Body of pancreas (tissue), 4 donors: ENCODE measurements around the gene NAB1. TPM values are rescaled to one million over a fixed set of nuclear protein-coding genes. Genes with fewer than 3 reads are reported as not detected.

Experiments used
- ATAC-seq: fragments of 150-250 bp; one replicate; pipeline ENCODE4 v1.9.1; 2016
- DNase-seq, 4 donors: peaks; one replicate each; pipeline ENCODE4 v3.0.0-alpha.2; 2019
- H3K27ac ChIP-seq, 4 donors: fragments of 200-600 bp; sonication (generic); 1 replicate in 3 of 4; 2 replicates in 1 of 4; pipeline versions ENCODE4 v1.5.1 to v1.6.1; 2016 to 2019; ENCODE audit warnings: mild to moderate bottlenecking in 1 of 4, mixed read lengths in 1 of 4, moderate library complexity in 1 of 4
- H3K27me3 ChIP-seq, 2 donors: fragments of 200-600 bp; sonication (generic); one replicate each; pipeline ENCODE4 v1.6.0; 2016; ENCODE audit warnings: mild to moderate bottlenecking in 1 of 2
- H3K36me3 ChIP-seq, 2 donors: fragments of 200-600 bp; sonication (generic); replicated peaks in 1 of 2; 2 replicates each; pipeline ENCODE4 v1.5.1; 2016; ENCODE audit warnings: low read depth in 2 of 2; ENCODE audit not compliant: insufficient read depth in 1 of 2
- H3K4me1 ChIP-seq: fragments of 200-600 bp; sonication (generic); one replicate; pipeline ENCODE4 v1.6.0; 2016
- H3K4me3 ChIP-seq, 2 donors: fragments of 200-600 bp; sonication (generic); 1 replicate in 1 of 2; 2 replicates in 1 of 2; pipeline ENCODE4 v1.5.1; 2016 to 2019
- H3K9me3 ChIP-seq, 3 donors: fragments of 200-600 bp; sonication (generic); 1 replicate in 2 of 3; 2 replicates in 1 of 3; pipeline ENCODE4 v1.5.1; 2016
- CTCF ChIP-seq, 7 experiments: fragments of 450-650 bp in 4 of 7; fragments of 200-600 bp in 3 of 7; sonication (generic) in 3 of 7; IDR thresholded peaks; one replicate each; pipeline ENCODE4 v1.5.1; 2016 to 2019; ENCODE audit warnings: antibody characterized with exemption in 7 of 7
- POLR2A ChIP-seq, 3 donors: fragments of 450-650 bp; IDR thresholded peaks; one replicate each; pipeline ENCODE4 v1.6.1; 2016; ENCODE audit warnings: antibody characterized with exemption in 3 of 3, mild to moderate bottlenecking in 2 of 3
- WGBS, 2 donors: methylation state at CpG; one replicate each; pipeline ENCODE4 v1.1.5; 2017; 5-methylcytosine and 5-hydroxymethylcytosine counted together
- intact Hi-C: fragments of 100-400 bp; cut with DNase I; formaldehyde crosslinking; loops from one replicate; pipeline ENCODE4 v1.15.1; 2023
- total RNA-seq, 2 donors: library from RNA; depleted of rRNA; stranded (reverse); fragments of >200 nt; gene quantifications; one replicate each; pipeline ENCODE4 v1.1.0, GENCODE V29; 2016

Gene NAB1
- total RNA-seq, 2 donors from 2014 or later: 19.8 to 30.1 TPM

- Histone ChIP-seq H3K9me3 (no peaks in the 10 kb centered on the region), H3K4me3 (no peak overlapping the region), H3K36me3 (no peaks in the 10 kb centered on the region), H3K27me3 (no peaks in the 10 kb centered on the region), H3K4me1 (peaks cover 22% of the 10 kb centered on the region), H3K27ac (no peak overlapping the region)
- ATAC-seq (no peak), DNase-seq (no peak)
- TF ChIP-seq POLR2A (IDR thresholded peaks at IDR 0.05): no peak
- TF ChIP-seq CTCF (IDR thresholded peaks at IDR 0.05): no peak
- intact Hi-C loops: loop anchor here (10.0 kb wide), 1 partner anchor 119 kb away; the partner anchor contains the start of gene NEMP2
These were observed 5.0 kb downstream of the NAB1 start for GRCh38 chr2:190653931-190654330.

GRCh38 chr2:190655113-190655512 is 6.2 kb downstream of the NAB1 start:
- H3K4me1 ChIP-seq: peaks cover 22% of the 10 kb centered on the region

GRCh38 chr2:190655570-190655969 is 6.7 kb downstream of the NAB1 start:
- Histone ChIP-seq H3K27me3 (no peaks in the 10 kb centered on the region), H3K4me3 (no peak overlapping the region), H3K27ac (no peak overlapping the region), H3K36me3 (no peaks in the 10 kb centered on the region), H3K9me3 (no peaks in the 10 kb centered on the region), H3K4me1 (peaks cover 18% of the 10 kb centered on the region)
- TF ChIP-seq CTCF (IDR thresholded peaks at IDR 0.05) (no peak), POLR2A (IDR thresholded peaks at IDR 0.05) (no peak)
- intact Hi-C loops: loop anchor here (10.0 kb wide), 1 partner anchor 121 kb away; the partner anchor contains the start of gene NEMP2
- 91% methylated on average over 3 of the region's 3 CpGs for WGBS, 2 donors
- no peak for DNase-seq
- no peak for ATAC-seq

More at GRCh38 chr2:190655113-190655512, 6.2 kb downstream of the NAB1 start:
- Histone ChIP-seq H3K27me3 (no peaks in the 10 kb centered on the region), H3K36me3 (no peaks in the 10 kb centered on the region), H3K9me3 (no peaks in the 10 kb centered on the region), H3K27ac (no peak overlapping the region), H3K4me3 (no peak overlapping the region)
- 10 to 17% methylated on average over 1 of the region's 1 CpG for WGBS, 2 donors
- ATAC-seq (no peak), DNase-seq (no peak)
- TF ChIP-seq CTCF (IDR thresholded peaks at IDR 0.05) (no peak), POLR2A (IDR thresholded peaks at IDR 0.05) (no peak)
- intact Hi-C loops: loop anchor here (10.0 kb wide), 1 partner anchor 120 kb away; the partner anchor contains the start of gene NEMP2

GRCh38 chr2:190656301-190656700 is 7.4 kb downstream of the NAB1 start:
- TF ChIP-seq CTCF (IDR thresholded peaks at IDR 0.05): no peak
- no peak for TF ChIP-seq POLR2A (IDR thresholded peaks at IDR 0.05)
- no peaks in the 10 kb centered on the region for H3K9me3 ChIP-seq
- ATAC-seq: no peak
- intact Hi-C loops: loop anchor here (10.0 kb wide), 1 partner anchor 122 kb away; the partner anchor contains the start of gene NEMP2
- no peak overlapping the region for H3K27ac ChIP-seq
- H3K4me1 ChIP-seq: peaks cover 15% of the 10 kb centered on the region
- no peaks in the 10 kb centered on the region for H3K27me3 ChIP-seq
- DNase-seq: no peak
- no peaks in the 10 kb centered on the region for H3K36me3 ChIP-seq
- no peak overlapping the region for H3K4me3 ChIP-seq
- WGBS, 2 donors: 17 to 24% methylated on average over 2 of the region's 2 CpGs
